Tibial nerve (tissue), 3 donors: Measurements from ENCODE around the gene MS4A18.

Source experiments
- POLR2A ChIP-seq, 2 donors: fragments of 450-650 bp; IDR thresholded peaks; one replicate each; pipeline ENCODE4 v1.6.1; 2017; ENCODE audit warnings: antibody characterized with exemption in 2 of 2, mild to moderate bottlenecking in 2 of 2, moderate library complexity in 2 of 2
- TF ChIP-seq, protein P1 (sequence below), 5 experiments: fragments of 200-600 bp in 3 of 5; fragments of 450-650 bp in 2 of 5; sonication (generic) in 3 of 5; IDR thresholded peaks; one replicate each; pipeline ENCODE4 v1.5.1; 2016 to 2019; ENCODE audit warnings: antibody characterized with exemption in 5 of 5, mild to moderate bottlenecking in 3 of 5, moderate library complexity in 2 of 5

DNA sequence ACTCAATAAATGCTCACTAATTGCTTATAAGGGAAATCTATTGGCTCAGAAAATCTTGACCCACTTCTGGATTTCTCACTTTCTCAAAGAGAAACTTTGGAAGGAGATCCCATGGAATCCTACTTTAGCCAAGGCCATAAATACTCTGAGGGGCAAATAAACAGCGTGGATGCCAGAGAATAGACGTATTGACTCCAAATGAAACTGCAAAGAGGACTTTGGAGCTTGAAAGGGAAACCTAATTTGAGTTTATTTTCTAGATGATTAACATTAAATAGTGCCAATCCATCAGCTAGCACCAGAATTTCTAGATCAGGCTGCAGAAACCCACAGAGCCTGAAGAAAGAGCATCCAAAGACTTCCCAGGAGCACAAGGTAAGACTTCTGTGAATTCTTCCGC lies at the start of gene MS4A18:
- TF ChIP-seq, protein P1, sequence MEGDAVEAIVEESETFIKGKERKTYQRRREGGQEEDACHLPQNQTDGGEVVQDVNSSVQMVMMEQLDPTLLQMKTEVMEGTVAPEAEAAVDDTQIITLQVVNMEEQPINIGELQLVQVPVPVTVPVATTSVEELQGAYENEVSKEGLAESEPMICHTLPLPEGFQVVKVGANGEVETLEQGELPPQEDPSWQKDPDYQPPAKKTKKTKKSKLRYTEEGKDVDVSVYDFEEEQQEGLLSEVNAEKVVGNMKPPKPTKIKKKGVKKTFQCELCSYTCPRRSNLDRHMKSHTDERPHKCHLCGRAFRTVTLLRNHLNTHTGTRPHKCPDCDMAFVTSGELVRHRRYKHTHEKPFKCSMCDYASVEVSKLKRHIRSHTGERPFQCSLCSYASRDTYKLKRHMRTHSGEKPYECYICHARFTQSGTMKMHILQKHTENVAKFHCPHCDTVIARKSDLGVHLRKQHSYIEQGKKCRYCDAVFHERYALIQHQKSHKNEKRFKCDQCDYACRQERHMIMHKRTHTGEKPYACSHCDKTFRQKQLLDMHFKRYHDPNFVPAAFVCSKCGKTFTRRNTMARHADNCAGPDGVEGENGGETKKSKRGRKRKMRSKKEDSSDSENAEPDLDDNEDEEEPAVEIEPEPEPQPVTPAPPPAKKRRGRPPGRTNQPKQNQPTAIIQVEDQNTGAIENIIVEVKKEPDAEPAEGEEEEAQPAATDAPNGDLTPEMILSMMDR (IDR thresholded peaks at IDR 0.05), result no peak
- TF ChIP-seq POLR2A (IDR thresholded peaks at IDR 0.05), result no peak
